Muscle layer of duodenum (tissue), 2 donors: ENCODE measurements around the gene NCBP3.

Experiments used
- H3K27ac ChIP-seq: one replicate; pipeline ENCODE4 v1.7.0; 2013; ENCODE audit warnings: mild to moderate bottlenecking, low read length
- H3K27me3 ChIP-seq: one replicate; pipeline ENCODE4 v1.7.0; 2013; ENCODE audit warnings: low read depth, mild to moderate bottlenecking, control low read depth, low read length
- H3K36me3 ChIP-seq, 2 donors: one replicate each; pipeline ENCODE4 v1.7.0; 2013; ENCODE audit warnings: low read length in 2 of 2, control low read depth in 1 of 2, mild to moderate bottlenecking in 1 of 2; ENCODE audit not compliant: insufficient read depth in 2 of 2, control insufficient read depth in 1 of 2
- H3K4me1 ChIP-seq, 2 donors: one replicate each; pipeline ENCODE4 v1.7.0; 2013; ENCODE audit warnings: low read length in 2 of 2, mild to moderate bottlenecking in 2 of 2, control low read depth in 1 of 2, moderate library complexity in 1 of 2; ENCODE audit not compliant: insufficient read depth in 2 of 2, control insufficient read depth in 1 of 2
- H3K4me3 ChIP-seq, 2 donors: one replicate each; pipeline ENCODE4 v1.7.0; 2013; ENCODE audit warnings: low read length in 2 of 2, low read depth in 1 of 2, mild to moderate bottlenecking in 1 of 2
- H3K9me3 ChIP-seq, 2 donors: one replicate each; pipeline ENCODE4 v1.7.0; 2013; ENCODE audit warnings: low read length in 2 of 2, control low read depth in 1 of 2, mild to moderate bottlenecking in 1 of 2; ENCODE audit not compliant: control insufficient read depth in 1 of 2
- donor health status: healthy.

The NCBP3 gene

GRCh38 chr17:3879186-3879585 lies 33.1 kb upstream of the NCBP3 start:
- H3K4me3 ChIP-seq, result no peak overlapping the region
- H3K27ac ChIP-seq, result no peak overlapping the region
- peaks cover 0 to 38% of the 10 kb centered on the region in 2 donors for H3K36me3 ChIP-seq

GRCh38 chr17:3877220-3877619 lies 31.2 kb upstream of the NCBP3 start:
- no peaks in the 10 kb centered on the region for H3K4me1 ChIP-seq
- no peak overlapping the region for H3K4me3 ChIP-seq
- no peaks in the 10 kb centered on the region for H3K9me3 ChIP-seq
- no peak overlapping the region for H3K27ac ChIP-seq
- H3K36me3 ChIP-seq, result peaks cover 8 to 35% of the 10 kb centered on the region in 2 donors
- no peaks in the 10 kb centered on the region for H3K27me3 ChIP-seq

More at GRCh38 chr17:3879186-3879585, 33.1 kb upstream of the NCBP3 start:
- Histone ChIP-seq H3K27me3 (no peaks in the 10 kb centered on the region), H3K9me3 (no peaks in the 10 kb centered on the region), H3K4me1 (no peaks in the 10 kb centered on the region)

GRCh38 chr17:3875317-3875716 lies 29.3 kb upstream of the NCBP3 start:
- Histone ChIP-seq H3K27me3 (no peaks in the 10 kb centered on the region), H3K36me3 (peaks cover 8 to 42% of the 10 kb centered on the region in 2 donors)

GRCh38 chr17:3873862-3874261 lies 27.8 kb upstream of the NCBP3 start:
- Histone ChIP-seq H3K4me1 (no peaks in the 10 kb centered on the region), H3K9me3 (no peaks in the 10 kb centered on the region), H3K36me3 (peaks cover 12 to 49% of the 10 kb centered on the region in 2 donors), H3K27me3 (no peaks in the 10 kb centered on the region), H3K27ac (no peak overlapping the region), H3K4me3 (no peak overlapping the region)

More at GRCh38 chr17:3875317-3875716, 29.3 kb upstream of the NCBP3 start:
- H3K4me1 ChIP-seq, result no peaks in the 10 kb centered on the region
- no peak overlapping the region for H3K27ac ChIP-seq
- no peak overlapping the region for H3K4me3 ChIP-seq
- H3K9me3 ChIP-seq, result no peaks in the 10 kb centered on the region

- Histone ChIP-seq H3K27me3 (no peaks in the 10 kb centered on the region), H3K27ac (no peak overlapping the region), H3K36me3 (peaks cover 12 to 46% of the 10 kb centered on the region in 2 donors), H3K9me3 (no peaks in the 10 kb centered on the region), H3K4me1 (no peaks in the 10 kb centered on the region), H3K4me3 (no peak overlapping the region)
These were observed 24.8 kb upstream of the NCBP3 start for GRCh38 chr17:3870871-3871306.

- Histone ChIP-seq H3K4me1 (no peaks in the 10 kb centered on the region), H3K36me3 (peaks cover 4 to 28% of the 10 kb centered on the region in 2 donors), H3K4me3 (no peak overlapping the region), H3K27me3 (no peaks in the 10 kb centered on the region), H3K27ac (no peak overlapping the region), H3K9me3 (no peaks in the 10 kb centered on the region)
These were observed 21.6 kb upstream of the NCBP3 start for GRCh38 chr17:3867606-3868005.

- H3K4me3 ChIP-seq, result no peak overlapping the region
- H3K9me3 ChIP-seq, result no peaks in the 10 kb centered on the region
- no peaks in the 10 kb centered on the region for H3K4me1 ChIP-seq
- H3K36me3 ChIP-seq, result peaks cover 4 to 25% of the 10 kb centered on the region in 2 donors
- H3K27ac ChIP-seq, result no peak overlapping the region
- no peaks in the 10 kb centered on the region for H3K27me3 ChIP-seq
These were observed 21.1 kb upstream of the NCBP3 start for GRCh38 chr17:3867106-3867505.

GRCh38 chr17:3866276-3866675 lies 20.2 kb upstream of the NCBP3 start:
- H3K4me3 ChIP-seq, result no peak overlapping the region
- no peak overlapping the region for H3K27ac ChIP-seq
- peaks cover 4 to 28% of the 10 kb centered on the region in 2 donors for H3K36me3 ChIP-seq
- H3K4me1 ChIP-seq, result no peaks in the 10 kb centered on the region
- H3K9me3 ChIP-seq, result no peaks in the 10 kb centered on the region
- no peaks in the 10 kb centered on the region for H3K27me3 ChIP-seq

- H3K4me3 ChIP-seq, result no peak overlapping the region
- H3K4me1 ChIP-seq, result no peaks in the 10 kb centered on the region
- no peaks in the 10 kb centered on the region for H3K9me3 ChIP-seq
- no peak overlapping the region for H3K27ac ChIP-seq
- H3K27me3 ChIP-seq, result no peaks in the 10 kb centered on the region
- peaks cover 4 to 34% of the 10 kb centered on the region in 2 donors for H3K36me3 ChIP-seq
These were observed 19.1 kb upstream of the NCBP3 start for GRCh38 chr17:3865176-3865575.

- no peaks in the 10 kb centered on the region for H3K4me1 ChIP-seq
- H3K9me3 ChIP-seq, result no peaks in the 10 kb centered on the region
- peaks cover 4 to 29% of the 10 kb centered on the region in 2 donors for H3K36me3 ChIP-seq
- no peak overlapping the region for H3K4me3 ChIP-seq
- H3K27ac ChIP-seq, result no peak overlapping the region
- no peaks in the 10 kb centered on the region for H3K27me3 ChIP-seq
These were observed 18.5 kb upstream of the NCBP3 start for GRCh38 chr17:3864534-3864933.

- Histone ChIP-seq H3K27me3 (no peaks in the 10 kb centered on the region), H3K4me3 (no peak overlapping the region), H3K9me3 (no peaks in the 10 kb centered on the region), H3K4me1 (no peaks in the 10 kb centered on the region), H3K27ac (no peak overlapping the region), H3K36me3 (peaks cover 0 to 21% of the 10 kb centered on the region in 2 donors)
These were observed 16.0 kb upstream of the NCBP3 start for GRCh38 chr17:3861761-3862681.
